Smooth muscle cell (in vitro differentiated cells): Measurements from ENCODE around the gene BASP1. TPM values are rescaled to one million over a fixed set of nuclear protein-coding genes. Genes with fewer than 3 reads are reported as not detected.

Experiments used
- DNase-seq: peaks from one replicate; lab custom pipeline; 2025; ENCODE audit not compliant: unreplicated experiment; lab: John Stamatoyannopoulos, UW
- H2AFZ ChIP-seq: fragments of 200-600 bp; sonication (generic); 2 replicates; pipeline ENCODE4 v1.6.0; 2016; ENCODE audit warnings: antibody characterized with exemption, low read depth, mild to moderate bottlenecking
- H3F3A ChIP-seq: fragments of 200-600 bp; sonication (generic); 2 replicates; pipeline ENCODE4 v1.6.0; 2017; ENCODE audit warnings: antibody characterized with exemption, low read depth
- H3K27ac ChIP-seq: fragments of 200-600 bp; sonication (generic); 2 replicates; pipeline ENCODE4 v1.5.1; 2016; ENCODE audit warnings: low read depth, mild to moderate bottlenecking
- H3K27me3 ChIP-seq: fragments of 200-600 bp; sonication (generic); 2 replicates; pipeline ENCODE4 v1.6.1; 2016; ENCODE audit warnings: low read depth, mild to moderate bottlenecking
- H3K36me3 ChIP-seq: fragments of 200-600 bp; sonication (generic); 2 replicates; pipeline ENCODE4 v1.5.1; 2016; ENCODE audit warnings: low read depth
- H3K4me1 ChIP-seq: fragments of 200-600 bp; sonication (generic); 2 replicates; pipeline ENCODE4 v1.5.1; 2016; ENCODE audit warnings: low read depth
- H3K4me2 ChIP-seq: fragments of 200-600 bp; sonication (generic); 2 replicates; pipeline ENCODE4 v1.6.0; 2016; ENCODE audit warnings: mild to moderate bottlenecking
- H3K4me3 ChIP-seq: fragments of 200-600 bp; sonication (generic); 2 replicates; pipeline ENCODE4 v1.5.1; 2016; ENCODE audit warnings: mild to moderate bottlenecking
- H3K79me2 ChIP-seq: fragments of 200-600 bp; sonication (generic); 2 replicates; pipeline ENCODE4 v1.6.0; 2016; ENCODE audit warnings: low read depth, mild to moderate bottlenecking
- H3K9ac ChIP-seq: fragments of 200-600 bp; sonication (generic); 2 replicates; pipeline ENCODE4 v1.6.0; 2016; ENCODE audit warnings: low read depth
- H3K9me3 ChIP-seq: fragments of 200-600 bp; sonication (generic); replicated peaks from 2 replicates; pipeline ENCODE4 v1.5.1; 2016; ENCODE audit warnings: low read depth
- H4K20me1 ChIP-seq: fragments of 200-600 bp; sonication (generic); 2 replicates; pipeline ENCODE4 v1.6.0; 2016; ENCODE audit warnings: low read depth
- WGBS: methylation state at CpG from one replicate; pipeline ENCODE4 v1.1.7; 2016; ENCODE audit warnings: low lambda C conversion rate; 5-methylcytosine and 5-hydroxymethylcytosine counted together
- polyA plus RNA-seq: library from polyadenylated mRNA; unstranded; fragments of >200 nt; fragmentation: Nextera tagmentation; extraction: Ambion mirVana; gene quantifications from 2 replicates; pipeline ENCODE4 v1.2.1, GENCODE V29; 2016
- total RNA-seq: library from RNA; depleted of rRNA; stranded (reverse); fragments of >200 nt; gene quantifications from 2 replicates; pipeline ENCODE4 v1.2.3, GENCODE V29; 2014
- TF ChIP-seq, protein P1 (sequence below): fragments of 200-600 bp; sonication (generic); IDR thresholded peaks from 2 replicates; pipeline ENCODE4 v1.5.1; 2017; ENCODE audit warnings: borderline replicate concordance, mild to moderate bottlenecking, antibody characterized with exemption; ENCODE audit not compliant: insufficient read depth, poor library complexity, severe bottlenecking

The BASP1 gene
- total and polyA plus RNA-seq, 2 experiments from 2014 or later, result 194 to 304 TPM

DNA sequence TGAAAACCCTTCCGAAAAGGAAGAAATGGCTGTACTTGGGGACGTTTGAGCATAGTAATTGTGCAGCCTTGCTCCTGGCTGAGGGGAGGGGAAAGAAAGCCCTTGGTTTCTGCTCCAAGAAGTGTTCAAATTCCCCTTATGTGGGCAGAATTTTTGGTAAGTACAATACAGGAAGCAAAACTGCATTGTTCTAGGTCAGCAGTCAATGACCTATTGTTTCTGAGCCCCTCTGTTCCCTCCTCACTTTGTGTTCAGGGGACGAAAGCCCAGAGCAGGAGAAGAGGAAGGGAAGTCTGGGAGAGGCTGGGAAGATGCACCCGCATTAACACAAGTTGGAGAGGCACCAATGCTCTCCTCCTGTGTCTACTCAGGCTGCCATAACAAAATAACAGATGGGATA lies 11.9 kb downstream of the BASP1 start:
- Histone ChIP-seq H3K27me3 (no peaks in the 10 kb centered on the region), H2AFZ (no peak overlapping the region), H3K9ac (no peak overlapping the region), H3K4me2 (no peak overlapping the region), H3K79me2 (peaks cover 99% of the 10 kb centered on the region), H3K4me3 (no peak overlapping the region), H3K4me1 (peaks cover 40% of the 10 kb centered on the region), H3K36me3 (peaks cover 5% of the 10 kb centered on the region), H4K20me1 (peaks cover 100% of the 10 kb centered on the region), H3K27ac (peak overlapping the region; percentile 69), H3F3A (peaks cover 6% of the 10 kb centered on the region), H3K9me3 (no peaks in the 10 kb centered on the region)
- DNase-seq, result no peak
- 81% methylated on average over 4 of the region's 4 CpGs for WGBS
- TF ChIP-seq, protein P1, sequence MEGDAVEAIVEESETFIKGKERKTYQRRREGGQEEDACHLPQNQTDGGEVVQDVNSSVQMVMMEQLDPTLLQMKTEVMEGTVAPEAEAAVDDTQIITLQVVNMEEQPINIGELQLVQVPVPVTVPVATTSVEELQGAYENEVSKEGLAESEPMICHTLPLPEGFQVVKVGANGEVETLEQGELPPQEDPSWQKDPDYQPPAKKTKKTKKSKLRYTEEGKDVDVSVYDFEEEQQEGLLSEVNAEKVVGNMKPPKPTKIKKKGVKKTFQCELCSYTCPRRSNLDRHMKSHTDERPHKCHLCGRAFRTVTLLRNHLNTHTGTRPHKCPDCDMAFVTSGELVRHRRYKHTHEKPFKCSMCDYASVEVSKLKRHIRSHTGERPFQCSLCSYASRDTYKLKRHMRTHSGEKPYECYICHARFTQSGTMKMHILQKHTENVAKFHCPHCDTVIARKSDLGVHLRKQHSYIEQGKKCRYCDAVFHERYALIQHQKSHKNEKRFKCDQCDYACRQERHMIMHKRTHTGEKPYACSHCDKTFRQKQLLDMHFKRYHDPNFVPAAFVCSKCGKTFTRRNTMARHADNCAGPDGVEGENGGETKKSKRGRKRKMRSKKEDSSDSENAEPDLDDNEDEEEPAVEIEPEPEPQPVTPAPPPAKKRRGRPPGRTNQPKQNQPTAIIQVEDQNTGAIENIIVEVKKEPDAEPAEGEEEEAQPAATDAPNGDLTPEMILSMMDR, result no peak

DNA sequence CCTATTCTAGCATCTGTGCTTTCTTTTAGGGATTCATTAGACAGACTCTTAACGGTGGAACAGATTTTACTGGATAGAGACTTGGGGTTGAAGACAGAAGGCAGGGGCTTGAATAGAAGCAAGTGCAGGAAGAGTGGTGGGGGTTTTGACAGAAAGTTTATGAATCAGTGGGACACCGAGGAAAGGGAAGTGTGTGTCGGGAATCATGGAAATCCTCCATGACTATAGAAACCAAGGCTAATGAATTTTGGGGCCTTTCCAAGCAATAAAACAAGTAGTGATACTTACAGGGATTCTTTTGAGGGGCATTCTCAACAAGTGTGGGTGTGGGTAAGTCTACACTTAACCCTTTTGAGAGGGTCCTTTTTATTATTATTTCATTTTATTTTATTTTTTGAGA lies 12.8 kb downstream of the BASP1 start:
- Histone ChIP-seq H3K27ac (no peak overlapping the region), H2AFZ (no peak overlapping the region)
- TF ChIP-seq, protein P1, result no peak

DNA sequence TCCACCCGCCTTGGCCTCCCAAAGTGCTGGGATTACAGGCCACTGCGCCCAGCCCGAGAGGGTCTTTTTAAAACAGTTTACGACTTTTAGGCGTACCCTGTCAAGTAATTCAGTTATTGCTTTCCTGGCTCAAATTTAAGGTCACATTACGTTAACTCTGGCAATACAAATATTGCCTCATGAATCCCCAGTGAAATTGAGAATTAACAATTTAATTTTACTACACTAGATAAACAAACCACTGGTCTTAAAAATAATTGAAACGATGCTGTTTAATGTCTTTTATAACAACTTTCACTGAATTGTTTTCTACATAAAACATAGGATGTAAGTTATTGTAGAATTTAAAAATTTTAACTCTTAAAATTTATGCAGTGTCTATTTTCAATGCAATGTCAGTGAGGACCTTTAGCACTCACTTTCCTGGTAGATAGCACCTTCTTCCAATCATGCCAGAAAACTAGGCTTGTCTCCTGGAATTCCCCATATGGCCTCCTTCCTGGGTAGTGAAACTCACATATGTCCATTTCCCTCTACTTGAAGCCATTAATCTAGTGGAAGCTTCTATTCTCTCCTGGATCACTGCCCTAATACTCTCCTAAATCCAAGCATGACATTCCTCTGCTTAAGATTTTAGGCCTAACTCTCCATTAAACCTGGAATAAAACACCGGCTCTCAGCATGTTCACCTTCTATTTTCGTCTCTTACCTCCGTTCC lies 13.5 kb downstream of the BASP1 start:
- H3K36me3 ChIP-seq, result peaks cover 5% of the 10 kb centered on the region
- H3K9me3 ChIP-seq, result no peaks in the 10 kb centered on the region
- TF ChIP-seq, protein P1, result no peak
- H3K27me3 ChIP-seq, result no peaks in the 10 kb centered on the region
- peaks cover 100% of the 10 kb centered on the region for H4K20me1 ChIP-seq
- no peaks in the 10 kb centered on the region for H3F3A ChIP-seq
- no peak overlapping the region for H3K4me3 ChIP-seq
- no peak overlapping the region for H3K9ac ChIP-seq
- no peak overlapping the region for H2AFZ ChIP-seq
- H3K27ac ChIP-seq, result no peak overlapping the region
- H3K4me2 ChIP-seq, result no peak overlapping the region
- H3K79me2 ChIP-seq, result peaks cover 100% of the 10 kb centered on the region
- 95% methylated on average over 10 of the region's 10 CpGs for WGBS
- DNase-seq, result no peak
- peaks cover 23% of the 10 kb centered on the region for H3K4me1 ChIP-seq

More for the DNA sequence above, 12.8 kb downstream of the BASP1 start:
- Histone ChIP-seq H3K4me1 (peaks cover 31% of the 10 kb centered on the region), H3K9me3 (no peaks in the 10 kb centered on the region), H3K36me3 (peaks cover 5% of the 10 kb centered on the region), H3F3A (peaks cover 5% of the 10 kb centered on the region), H3K9ac (no peak overlapping the region), H3K4me2 (no peak overlapping the region), H3K4me3 (no peak overlapping the region), H4K20me1 (peaks cover 100% of the 10 kb centered on the region), H3K27me3 (no peaks in the 10 kb centered on the region), H3K79me2 (peaks cover 100% of the 10 kb centered on the region)
- WGBS, result 97% methylated on average over 3 of the region's 3 CpGs
- DNase-seq, result no peak

DNA sequence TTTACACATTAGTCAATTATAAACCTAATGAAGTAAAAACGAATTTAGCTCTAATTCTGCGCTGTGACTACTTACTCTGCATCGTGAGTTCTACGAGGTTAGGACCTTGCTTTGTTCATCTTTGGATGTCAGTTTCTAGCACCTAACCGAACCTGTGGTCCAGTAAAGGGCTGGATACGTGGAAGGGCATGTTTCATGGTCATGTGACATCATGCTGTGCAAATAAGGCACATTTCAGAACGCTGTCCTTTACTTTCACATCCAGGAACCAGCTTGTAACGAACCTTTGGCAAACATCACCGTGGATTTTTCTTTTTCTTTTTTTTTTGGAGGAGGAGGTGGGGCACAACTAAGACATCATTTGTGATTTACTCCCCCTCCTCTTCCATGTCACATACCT lies 15.0 kb downstream of the BASP1 start:
- Histone ChIP-seq H3K27ac (no peak overlapping the region), H2AFZ (no peak overlapping the region), H3F3A (no peaks in the 10 kb centered on the region), H3K4me1 (peaks cover 19% of the 10 kb centered on the region), H3K27me3 (no peaks in the 10 kb centered on the region), H3K4me3 (no peak overlapping the region), H3K4me2 (no peak overlapping the region), H3K79me2 (peaks cover 100% of the 10 kb centered on the region), H3K9me3 (no peaks in the 10 kb centered on the region), H3K9ac (no peak overlapping the region), H3K36me3 (peaks cover 5% of the 10 kb centered on the region), H4K20me1 (peaks cover 100% of the 10 kb centered on the region)
- 96% methylated on average over 9 of the region's 9 CpGs for whole genome bisulfite sequencing
- DNase-seq, result no peak
- TF ChIP-seq, protein P1, result no peak
